Testis (tissue), 3 donors: ENCODE measurements around the gene LINC00305. TPM values are rescaled to one million over a fixed set of nuclear protein-coding genes. Genes with fewer than 3 reads are reported as not detected.
A peak's percentile ranks its signal among the peaks of the same experiment; 100 is the strongest.

ENCODE experiments used
- DNase-seq: peaks from one replicate; pipeline ENCODE4 v3.0.0-alpha.2; 2019
- H3K27ac ChIP-seq, 2 donors: fragments of 200-600 bp; sonication (generic); one replicate each; pipeline ENCODE4 v1.5.1; 2019
- H3K27me3 ChIP-seq: fragments of 200-600 bp; sonication (generic); one replicate; pipeline ENCODE4 v1.5.1; 2019
- H3K36me3 ChIP-seq: fragments of 200-600 bp; sonication (generic); one replicate; pipeline ENCODE4 v1.5.1; 2017; ENCODE audit warnings: low read depth; ENCODE audit errors: missing control alignments
- H3K4me1 ChIP-seq: fragments of 200-600 bp; sonication (generic); one replicate; pipeline ENCODE4 v1.5.1; 2019
- H3K4me3 ChIP-seq, 2 donors: fragments of 200-600 bp; sonication (generic); one replicate each; pipeline ENCODE4 v1.5.1; 2017 to 2019
- H3K9me3 ChIP-seq: fragments of 200-600 bp; sonication (generic); one replicate; pipeline ENCODE4 v1.5.1; 2017
- CTCF ChIP-seq, 3 experiments: fragments of 450-650 bp in 2 of 3; fragments of 200-600 bp in 1 of 3; sonication (generic) in 1 of 3; IDR thresholded peaks; one replicate each; pipeline ENCODE4 v1.5.1; 2016 to 2019; ENCODE audit warnings: antibody characterized with exemption in 3 of 3, mild to moderate bottlenecking in 2 of 3, moderate library complexity in 1 of 3
- POLR2A ChIP-seq: fragments of 450-650 bp; IDR thresholded peaks from one replicate; pipeline ENCODE4 v1.6.1; 2017; ENCODE audit warnings: antibody characterized with exemption, mild to moderate bottlenecking, moderate library complexity
- WGBS, 2 donors: methylation state at CpG; one replicate each; pipeline ENCODE4 v1.1.5; 2018; 5-methylcytosine and 5-hydroxymethylcytosine counted together
- intact Hi-C: fragments of 100-400 bp; cut with DNase I; formaldehyde crosslinking; loops from one replicate; pipeline ENCODE4 v1.15.1; 2023; ENCODE audit warnings: low total_unique reads
- polyA plus RNA-seq: library from polyadenylated mRNA; stranded (reverse); fragments of 350-450 nt; fragmentation: Illumina TruSeq; extraction: RNeasy Lipid Tissue Mini Kit (QIAGEN cat#74804); gene quantifications from one replicate; pipeline ENCODE4 v1.2.3, GENCODE V29; 2014; ENCODE audit warnings: low read depth, low replicate concordance; ENCODE audit not compliant: insufficient read depth
- total RNA-seq, 2 donors: library from RNA; depleted of rRNA; stranded (reverse); fragments of >200 nt; gene quantifications; one replicate each; pipeline ENCODE4 v1.2.3, GENCODE V29; 2016

LINC00305 gene
- total and polyA plus RNA-seq, 3 donors from 2014 or later, result 13.2 TPM; not detected in 2

- Histone ChIP-seq H3K36me3 (no peaks in the 10 kb centered on the region), H3K27me3 (no peaks in the 10 kb centered on the region), H3K9me3 (no peaks in the 10 kb centered on the region), H3K27ac (no peak overlapping the region), H3K4me3 (no peak overlapping the region), H3K4me1 (no peaks in the 10 kb centered on the region)
- 73 to 86% methylated on average over 1 of the region's 1 CpG for WGBS, 2 donors
- intact Hi-C loops, result no loop called here
- no peak for TF ChIP-seq POLR2A
- TF ChIP-seq CTCF (IDR thresholded peaks at IDR 0.05), result no peak
- DNase-seq, result no peak
These were observed 95.6 kb downstream of the LINC00305 start for GRCh38 chr18:64053246-64053645.

DNA sequence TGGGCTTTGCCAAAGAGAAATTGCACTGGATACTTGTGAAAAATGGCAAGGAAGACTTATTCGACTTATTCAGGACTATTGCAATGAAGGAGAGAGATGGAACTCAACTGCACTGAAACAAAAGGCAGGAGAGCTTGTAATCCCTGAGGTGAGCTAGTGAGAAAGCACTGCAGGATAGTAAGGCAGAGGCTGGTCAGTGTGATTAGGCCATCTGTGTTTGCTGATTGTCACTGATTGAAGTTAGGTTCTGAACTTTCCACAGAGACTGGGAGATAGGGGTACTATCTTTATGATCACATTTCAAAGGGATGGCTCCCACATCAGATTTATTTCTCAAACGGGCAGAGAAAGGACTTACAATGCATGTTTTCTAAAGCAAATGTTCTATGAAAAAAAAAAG, 96.1 kb downstream of the LINC00305 start:
- Histone ChIP-seq H3K27ac (no peak overlapping the region), H3K36me3 (no peaks in the 10 kb centered on the region), H3K4me1 (no peaks in the 10 kb centered on the region), H3K9me3 (no peaks in the 10 kb centered on the region), H3K4me3 (no peak overlapping the region), H3K27me3 (no peaks in the 10 kb centered on the region)
- intact Hi-C loops, result no loop called here
- DNase-seq, result no peak
- WGBS, 2 donors, result 57 to 72% methylated on average over 2 of the region's 2 CpGs
- TF ChIP-seq POLR2A (no peak), CTCF (IDR thresholded peaks at IDR 0.05) (no peak)

DNA sequence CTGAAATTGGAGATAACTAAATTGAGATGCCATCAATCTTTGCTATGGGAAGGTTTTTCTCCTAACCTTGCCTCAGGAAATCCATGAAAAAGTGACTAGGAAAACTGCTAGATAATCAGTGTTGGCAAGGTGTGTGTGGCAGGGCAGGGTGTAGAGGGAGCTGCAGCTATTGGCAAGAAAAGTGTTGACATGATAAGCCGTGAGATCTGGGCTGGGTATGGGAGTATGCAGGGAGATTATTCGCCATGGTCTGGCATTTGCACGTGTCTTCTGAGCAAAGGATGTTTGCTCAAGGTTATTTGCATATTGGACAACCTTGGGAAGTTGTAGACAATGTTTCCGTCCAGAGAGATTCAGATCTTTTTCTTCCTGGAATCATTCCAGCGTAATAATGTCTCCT, 104.3 kb downstream of the LINC00305 start:
- DNase-seq, result peak; percentile 56
- H3K36me3 ChIP-seq, result no peaks in the 10 kb centered on the region
- no peak overlapping the region for H3K4me3 ChIP-seq
- TF ChIP-seq POLR2A, result no peak
- TF ChIP-seq CTCF (IDR thresholded peaks at IDR 0.05), result no peak
- no peaks in the 10 kb centered on the region for H3K4me1 ChIP-seq
- WGBS, 2 donors, result 19 to 38% methylated on average over 5 of the region's 5 CpGs
- H3K9me3 ChIP-seq, result no peaks in the 10 kb centered on the region
- H3K27ac ChIP-seq, result peak overlapping the region in 1 of 2 donors; percentile 48
- intact Hi-C loops, result no loop called here
- no peaks in the 10 kb centered on the region for H3K27me3 ChIP-seq

- no peaks in the 10 kb centered on the region for H3K9me3 ChIP-seq
- WGBS, 2 donors, result 84 to 100% methylated on average over 1 to 8 of the region's 24 CpGs
- no peak for DNase-seq
- TF ChIP-seq POLR2A (no peak), CTCF (IDR thresholded peaks at IDR 0.05) (no peak)
- H3K27me3 ChIP-seq, result no peaks in the 10 kb centered on the region
- no peak overlapping the region for H3K27ac ChIP-seq
- H3K4me3 ChIP-seq, result peak overlapping the region in 1 of 2 donors; percentile 38
- no peaks in the 10 kb centered on the region for H3K36me3 ChIP-seq
- no peaks in the 10 kb centered on the region for H3K4me1 ChIP-seq
- intact Hi-C loops, result no loop called here
These were observed 106.0 kb downstream of the LINC00305 start for GRCh38 chr18:64042728-64043358.

DNA sequence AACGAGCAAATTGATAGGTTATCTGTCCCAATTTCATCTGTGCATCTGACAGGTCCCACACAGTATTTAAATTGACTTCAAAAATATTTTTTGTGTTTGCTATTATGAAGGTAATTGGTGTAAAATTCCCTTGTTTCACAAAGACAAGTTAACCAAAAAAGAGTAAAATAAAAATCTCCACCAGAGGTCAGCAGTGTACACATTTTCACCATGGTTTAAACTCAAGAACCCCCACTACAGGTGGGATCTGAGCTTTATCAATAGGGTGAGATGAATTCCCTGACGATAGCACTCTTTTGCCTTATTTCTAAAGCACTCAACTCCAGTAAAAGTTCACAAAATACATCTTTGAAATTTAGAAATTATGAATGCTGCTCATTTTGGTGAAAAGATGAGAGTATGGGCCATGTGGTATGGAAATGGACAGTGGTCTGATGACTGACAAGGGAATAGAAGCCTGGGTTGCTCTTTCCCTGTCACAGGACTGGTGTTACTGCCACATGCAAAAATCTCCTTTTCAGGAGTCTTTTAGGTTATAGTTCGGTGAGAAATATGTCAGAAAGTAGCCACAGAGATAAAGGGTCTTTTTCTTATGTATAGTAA, 111.0 kb downstream of the LINC00305 start:
- TF ChIP-seq CTCF (IDR thresholded peaks at IDR 0.05) (peak in 2 of 3 experiments; percentile 20 to 39), POLR2A (no peak)
- no peaks in the 10 kb centered on the region for H3K27me3 ChIP-seq
- no peaks in the 10 kb centered on the region for H3K4me1 ChIP-seq
- no peak for DNase-seq
- H3K9me3 ChIP-seq, result no peaks in the 10 kb centered on the region
- H3K4me3 ChIP-seq, result no peak overlapping the region
- WGBS, 2 donors, result 36 to 41% methylated on average over 3 of the region's 3 CpGs
- intact Hi-C loops, result no loop called here
- H3K27ac ChIP-seq, result no peak overlapping the region
- no peaks in the 10 kb centered on the region for H3K36me3 ChIP-seq
